Tibial nerve (tissue), 4 donors: ENCODE results near the gene USP5.

Source experiments
- EP300 ChIP-seq, 2 donors: sonication (generic); formaldehyde crosslinking; IDR thresholded peaks; one replicate each; pipeline ENCODE4 v1.6.1; 2017; ENCODE audit warnings: antibody characterized with exemption in 2 of 2, mild to moderate bottlenecking in 1 of 2
- POLR2A ChIP-seq, 2 donors: fragments of 450-650 bp; IDR thresholded peaks; one replicate each; pipeline ENCODE4 v1.6.1; 2017; ENCODE audit warnings: antibody characterized with exemption in 2 of 2, mild to moderate bottlenecking in 2 of 2, moderate library complexity in 2 of 2
- TF ChIP-seq, protein P1 (sequence below), 5 experiments: fragments of 200-600 bp in 3 of 5; fragments of 450-650 bp in 2 of 5; sonication (generic) in 3 of 5; IDR thresholded peaks; one replicate each; pipeline ENCODE4 v1.5.1; 2016 to 2019; ENCODE audit warnings: antibody characterized with exemption in 5 of 5, mild to moderate bottlenecking in 3 of 5, moderate library complexity in 2 of 5

GRCh38 chr12:6866163-6866919 is 14.4 kb downstream of the USP5 start:
- TF ChIP-seq, protein P1, sequence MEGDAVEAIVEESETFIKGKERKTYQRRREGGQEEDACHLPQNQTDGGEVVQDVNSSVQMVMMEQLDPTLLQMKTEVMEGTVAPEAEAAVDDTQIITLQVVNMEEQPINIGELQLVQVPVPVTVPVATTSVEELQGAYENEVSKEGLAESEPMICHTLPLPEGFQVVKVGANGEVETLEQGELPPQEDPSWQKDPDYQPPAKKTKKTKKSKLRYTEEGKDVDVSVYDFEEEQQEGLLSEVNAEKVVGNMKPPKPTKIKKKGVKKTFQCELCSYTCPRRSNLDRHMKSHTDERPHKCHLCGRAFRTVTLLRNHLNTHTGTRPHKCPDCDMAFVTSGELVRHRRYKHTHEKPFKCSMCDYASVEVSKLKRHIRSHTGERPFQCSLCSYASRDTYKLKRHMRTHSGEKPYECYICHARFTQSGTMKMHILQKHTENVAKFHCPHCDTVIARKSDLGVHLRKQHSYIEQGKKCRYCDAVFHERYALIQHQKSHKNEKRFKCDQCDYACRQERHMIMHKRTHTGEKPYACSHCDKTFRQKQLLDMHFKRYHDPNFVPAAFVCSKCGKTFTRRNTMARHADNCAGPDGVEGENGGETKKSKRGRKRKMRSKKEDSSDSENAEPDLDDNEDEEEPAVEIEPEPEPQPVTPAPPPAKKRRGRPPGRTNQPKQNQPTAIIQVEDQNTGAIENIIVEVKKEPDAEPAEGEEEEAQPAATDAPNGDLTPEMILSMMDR (IDR thresholded peaks at IDR 0.05) = no peak
- TF ChIP-seq EP300 (IDR thresholded peaks at IDR 0.05) = no peak
- TF ChIP-seq POLR2A (IDR thresholded peaks at IDR 0.05) = no peak
